ENCODE data around the gene EMILIN2. TPM values are rescaled to one million over a fixed set of nuclear protein-coding genes. Genes with fewer than 3 reads are reported as not detected.
"Not testable (repeated sequence)": the region's sequence is repeated elsewhere in the genome, so short reads cannot be mapped to it uniquely, and the experiment has no call there.

Gene EMILIN2
- total RNA-seq (ENCODE audit: unreplicated experiment): 6.8 TPM
- long read RNA-seq: 0 reads

DNA sequence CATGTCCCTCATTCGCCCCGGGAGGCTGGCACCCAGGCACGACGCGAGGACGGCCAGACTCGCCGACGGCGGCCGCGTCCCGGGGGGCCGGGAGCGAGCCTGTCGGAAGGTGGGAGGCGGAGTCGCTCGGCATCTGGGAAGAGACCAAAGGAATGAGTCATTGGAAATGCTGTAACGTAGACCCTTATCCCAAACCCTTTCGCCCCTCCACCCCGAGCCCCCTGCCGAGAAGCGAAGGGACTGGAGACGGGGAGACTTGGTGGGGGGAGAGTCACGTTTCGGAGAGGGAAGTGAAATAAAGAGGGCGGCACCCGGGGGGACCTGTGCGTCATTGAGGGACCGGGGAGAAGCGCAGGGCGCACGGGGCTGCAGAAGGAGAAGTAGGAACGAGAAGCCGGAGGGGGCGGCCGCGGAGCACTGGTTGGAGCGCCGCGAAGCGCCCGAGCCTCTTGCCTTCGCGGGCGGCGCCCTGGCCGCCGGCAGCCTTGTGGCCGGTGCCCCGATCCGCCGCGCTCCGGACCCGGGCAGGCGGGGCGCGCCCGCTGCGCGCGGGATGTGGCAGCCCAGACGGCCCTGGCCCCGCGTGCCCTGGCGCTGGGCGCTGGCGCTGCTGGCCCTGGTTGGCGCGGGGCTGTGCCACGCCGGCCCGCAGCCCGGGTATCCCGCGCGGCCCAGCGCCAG lies at the start of gene EMILIN2:
Gene EMILIN2, plus strand, starts transcription at position 371 of the 681 bp plus-strand sequence. Its CDS starts 183 bp downstream, at position 554.
- peak within 1 kb of the TSS; percentile 28 for H3K27ac Mint-ChIP-seq (ENCODE audit: unreplicated experiment)
- peak within 1 kb of the TSS; percentile 90 for H3K4me3 Mint-ChIP-seq (ENCODE audit: unreplicated experiment)
- H3K36me3 Mint-ChIP-seq (ENCODE audit: low read depth, unreplicated experiment): no peaks in the 10 kb centered on the region
- peaks cover 15% of the 10 kb centered on the region for H3K27me3 Mint-ChIP-seq (ENCODE audit: unreplicated experiment)
- TF ChIP-seq, protein P1, sequence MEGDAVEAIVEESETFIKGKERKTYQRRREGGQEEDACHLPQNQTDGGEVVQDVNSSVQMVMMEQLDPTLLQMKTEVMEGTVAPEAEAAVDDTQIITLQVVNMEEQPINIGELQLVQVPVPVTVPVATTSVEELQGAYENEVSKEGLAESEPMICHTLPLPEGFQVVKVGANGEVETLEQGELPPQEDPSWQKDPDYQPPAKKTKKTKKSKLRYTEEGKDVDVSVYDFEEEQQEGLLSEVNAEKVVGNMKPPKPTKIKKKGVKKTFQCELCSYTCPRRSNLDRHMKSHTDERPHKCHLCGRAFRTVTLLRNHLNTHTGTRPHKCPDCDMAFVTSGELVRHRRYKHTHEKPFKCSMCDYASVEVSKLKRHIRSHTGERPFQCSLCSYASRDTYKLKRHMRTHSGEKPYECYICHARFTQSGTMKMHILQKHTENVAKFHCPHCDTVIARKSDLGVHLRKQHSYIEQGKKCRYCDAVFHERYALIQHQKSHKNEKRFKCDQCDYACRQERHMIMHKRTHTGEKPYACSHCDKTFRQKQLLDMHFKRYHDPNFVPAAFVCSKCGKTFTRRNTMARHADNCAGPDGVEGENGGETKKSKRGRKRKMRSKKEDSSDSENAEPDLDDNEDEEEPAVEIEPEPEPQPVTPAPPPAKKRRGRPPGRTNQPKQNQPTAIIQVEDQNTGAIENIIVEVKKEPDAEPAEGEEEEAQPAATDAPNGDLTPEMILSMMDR (IDR thresholded peaks at IDR 0.05; ENCODE audit: unreplicated experiment): no peak
- DNase-seq (ENCODE audit: low spot score): peak; percentile 29
- peaks cover 18% of the 10 kb centered on the region for H3K4me1 Mint-ChIP-seq (ENCODE audit: unreplicated experiment)
- no peaks in the 10 kb centered on the region for H3K9me3 Mint-ChIP-seq (ENCODE audit: unreplicated experiment)

DNA sequence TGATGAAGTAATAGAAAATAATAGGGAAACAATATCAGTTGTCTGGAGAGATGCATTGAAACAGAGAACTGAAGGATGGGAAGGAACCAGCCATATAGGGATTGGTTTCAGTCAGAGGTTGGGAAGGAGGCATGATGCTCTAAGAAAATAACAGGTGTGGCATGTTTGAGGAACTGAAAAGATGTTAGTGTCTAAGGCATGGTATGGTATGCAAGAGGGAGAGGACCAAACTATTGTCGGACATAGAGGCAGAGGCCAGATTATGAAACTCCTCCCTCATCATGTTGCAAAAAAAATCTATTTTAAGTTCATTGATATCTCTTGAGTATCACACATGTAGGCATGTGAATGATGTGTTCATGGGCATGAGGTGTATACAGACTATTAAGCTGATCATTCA lies 48.9 kb upstream of the EMILIN2 start:
- TF ChIP-seq, protein P1 (IDR thresholded peaks at IDR 0.05; ENCODE audit: unreplicated experiment): no peak
- Mint-ChIP-seq H3K4me1 (ENCODE audit: unreplicated experiment) (no peaks in the 10 kb centered on the region), H3K9me3 (ENCODE audit: unreplicated experiment) (no peaks in the 10 kb centered on the region), H3K27ac (ENCODE audit: unreplicated experiment) (no peak overlapping the region), H3K4me3 (ENCODE audit: unreplicated experiment) (no peak overlapping the region), H3K36me3 (ENCODE audit: low read depth, unreplicated experiment) (peaks cover 4% of the 10 kb centered on the region), H3K27me3 (ENCODE audit: unreplicated experiment) (no peaks in the 10 kb centered on the region)
- DNase-seq (ENCODE audit: low spot score): no peak

DNA sequence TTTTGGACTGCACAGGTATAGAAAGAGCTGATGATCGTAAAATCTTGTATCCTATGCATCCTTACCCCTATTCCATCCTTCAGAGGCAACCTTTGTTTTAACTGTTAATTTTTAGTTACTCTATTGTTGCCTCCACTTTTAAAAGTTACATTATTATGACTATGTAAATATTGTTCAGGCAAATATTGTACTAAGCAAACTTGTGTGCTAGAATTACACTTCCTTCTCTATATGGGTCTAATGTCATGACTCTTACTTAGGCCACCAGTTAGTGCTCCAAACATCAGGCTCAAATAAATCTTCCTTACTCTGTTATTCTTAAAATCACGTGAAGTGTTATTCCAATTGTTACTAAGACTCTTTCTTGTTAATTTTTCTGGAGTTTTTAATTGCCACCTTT lies 47.4 kb upstream of the EMILIN2 start:
- DNase-seq (ENCODE audit: low spot score): no peak
- Mint-ChIP-seq H3K9me3 (ENCODE audit: unreplicated experiment) (no peaks in the 10 kb centered on the region), H3K4me1 (ENCODE audit: unreplicated experiment) (no peaks in the 10 kb centered on the region), H3K27me3 (ENCODE audit: unreplicated experiment) (no peaks in the 10 kb centered on the region), H3K27ac (ENCODE audit: unreplicated experiment) (no peak overlapping the region), H3K36me3 (ENCODE audit: low read depth, unreplicated experiment) (peaks cover 4% of the 10 kb centered on the region), H3K4me3 (ENCODE audit: unreplicated experiment) (no peak overlapping the region)
- TF ChIP-seq, protein P1 (IDR thresholded peaks at IDR 0.05; ENCODE audit: unreplicated experiment): no peak

DNA sequence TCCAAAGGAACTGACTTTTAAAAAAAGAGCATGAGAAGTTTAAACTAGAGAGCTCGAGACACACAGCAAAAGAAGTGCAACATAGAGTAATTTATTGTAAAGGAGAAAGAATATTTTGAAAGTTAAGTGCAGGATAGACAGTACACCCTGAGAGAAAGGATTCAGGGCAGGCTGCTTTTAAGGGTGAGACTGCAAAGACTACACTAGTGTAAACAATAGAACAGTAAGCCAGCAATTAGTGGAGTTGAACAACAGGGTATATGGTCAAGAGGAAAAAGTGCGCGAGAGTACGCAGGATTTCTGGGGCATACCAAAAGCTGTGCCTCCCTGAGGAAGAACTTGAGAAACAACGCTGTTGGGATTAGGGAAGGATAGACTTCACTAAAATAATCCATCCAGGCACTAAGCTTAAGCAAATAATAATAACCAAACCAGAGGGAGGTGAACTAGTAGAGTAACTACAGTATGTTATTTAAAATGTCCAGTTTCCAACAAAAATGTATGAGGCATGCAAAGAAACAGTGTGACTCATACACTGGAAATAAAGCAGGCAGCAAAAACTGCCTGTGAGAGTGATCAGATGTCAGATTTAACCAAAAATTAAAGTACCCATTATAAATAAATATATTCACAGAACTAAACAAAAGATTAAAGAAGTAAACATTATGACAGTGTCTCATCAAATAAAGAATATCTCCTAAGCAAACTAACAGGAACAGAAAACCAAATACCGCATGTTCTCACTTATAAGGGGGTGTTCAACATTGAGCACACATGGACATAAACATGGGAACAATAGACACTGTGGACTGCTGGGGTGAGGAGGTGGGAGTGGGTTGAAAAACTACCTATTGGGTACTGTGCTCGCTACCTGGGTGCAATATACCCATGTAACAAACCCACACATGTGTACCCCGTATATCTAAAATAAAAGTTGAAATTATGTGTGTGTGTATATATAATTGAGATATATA lies 40.5 kb upstream of the EMILIN2 start:
- no peak for DNase-seq (ENCODE audit: low spot score)
- H3K27ac Mint-ChIP-seq (ENCODE audit: unreplicated experiment): no peak overlapping the region
- H3K4me3 Mint-ChIP-seq (ENCODE audit: unreplicated experiment): no peak overlapping the region

DNA sequence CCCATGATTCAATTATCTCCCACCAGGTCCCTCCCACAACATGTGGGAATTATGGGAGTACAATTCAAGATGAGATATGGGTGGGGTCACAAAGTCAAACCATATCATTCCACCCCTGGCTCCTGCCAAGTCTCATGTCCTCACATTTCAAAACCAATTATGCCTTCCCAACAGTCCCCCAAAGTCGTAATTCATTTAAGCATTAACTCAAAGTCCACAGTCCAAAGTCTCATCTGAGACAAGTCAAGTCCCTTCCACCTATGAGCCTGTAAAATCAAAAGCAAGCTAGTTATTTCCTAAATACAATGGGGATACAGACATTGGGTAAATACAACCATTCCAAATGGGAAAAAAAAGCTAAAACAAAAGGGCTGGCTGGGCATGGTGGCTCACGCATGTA lies 38.2 kb upstream of the EMILIN2 start:
- not testable (repeated sequence) for H3K27me3 Mint-ChIP-seq (ENCODE audit: unreplicated experiment); H3K4me1 Mint-ChIP-seq (ENCODE audit: unreplicated experiment); H3K27ac Mint-ChIP-seq (ENCODE audit: unreplicated experiment); H3K4me3 Mint-ChIP-seq (ENCODE audit: unreplicated experiment); DNase-seq (ENCODE audit: low spot score); H3K9me3 Mint-ChIP-seq (ENCODE audit: unreplicated experiment)
- H3K36me3 Mint-ChIP-seq (ENCODE audit: low read depth, unreplicated experiment): peaks cover 16% of the 10 kb centered on the region

More for the DNA sequence above, 40.5 kb upstream of the EMILIN2 start:
- no peaks in the 10 kb centered on the region for H3K4me1 Mint-ChIP-seq (ENCODE audit: unreplicated experiment)
- H3K9me3 Mint-ChIP-seq (ENCODE audit: unreplicated experiment): no peaks in the 10 kb centered on the region
- H3K36me3 Mint-ChIP-seq (ENCODE audit: low read depth, unreplicated experiment): peaks cover 11% of the 10 kb centered on the region
- TF ChIP-seq, protein P1 (IDR thresholded peaks at IDR 0.05; ENCODE audit: unreplicated experiment): no peak
- no peaks in the 10 kb centered on the region for H3K27me3 Mint-ChIP-seq (ENCODE audit: unreplicated experiment)

DNA sequence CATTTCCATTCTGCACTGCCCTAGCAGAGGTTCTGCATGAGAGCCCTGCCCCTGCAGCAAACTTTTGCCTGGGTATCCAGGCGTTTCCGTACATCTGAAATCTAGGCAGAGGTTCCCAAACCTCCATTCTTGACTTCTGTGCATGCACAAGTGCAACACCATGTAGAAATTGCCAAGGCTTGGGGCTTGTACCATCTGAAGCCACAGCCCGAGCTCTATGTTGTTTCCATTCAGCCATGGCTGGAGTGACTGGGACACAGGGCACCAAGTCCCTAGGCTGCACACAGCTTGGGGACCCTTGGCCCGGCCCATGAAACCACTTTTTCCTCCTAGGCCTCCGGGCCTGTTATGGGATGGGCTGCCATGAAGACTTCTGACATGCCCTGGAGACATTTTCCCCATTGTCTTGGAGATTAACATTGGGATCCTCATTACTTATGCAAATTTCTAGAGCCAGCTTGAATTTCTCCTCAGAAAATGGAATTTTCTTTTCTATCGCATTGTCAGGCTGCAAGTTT lies 37.1 kb upstream of the EMILIN2 start:
- peaks cover 16% of the 10 kb centered on the region for H3K36me3 Mint-ChIP-seq (ENCODE audit: low read depth, unreplicated experiment)
- not testable (repeated sequence) for H3K27me3 Mint-ChIP-seq (ENCODE audit: unreplicated experiment); H3K4me1 Mint-ChIP-seq (ENCODE audit: unreplicated experiment)

More for the DNA sequence above, 37.1 kb upstream of the EMILIN2 start:
- not testable (repeated sequence) for H3K9me3 Mint-ChIP-seq (ENCODE audit: unreplicated experiment); H3K4me3 Mint-ChIP-seq (ENCODE audit: unreplicated experiment); H3K27ac Mint-ChIP-seq (ENCODE audit: unreplicated experiment); DNase-seq (ENCODE audit: low spot score)
